HCT116 (cell line): ENCODE data around the gene GALNT5. TPM values are rescaled to one million over a fixed set of nuclear protein-coding genes. Genes with fewer than 3 reads are reported as not detected.
A peak's percentile ranks its signal among the peaks of the same experiment; 100 is the strongest.

Experiments used
- ATAC-seq: fragments of 200-7000 bp; cut with Tn5 transposase; 2 replicates; pipeline ENCODE4 v1.9.1; 2020; ENCODE audit warnings: mild to moderate bottlenecking, moderate library complexity
- BruUV-seq: library from RNA; stranded (reverse); fragments of 400-500 nt; replicated peaks from 2 replicates; lab custom pipeline; 2021; lab: Mats Ljungman, UMichigan
- CTCF ChIA-PET: fragments of 300-600 bp; sonication (Branson Sonifier 250); formaldehyde crosslinking; loops from one replicate; lab custom pipeline; 2021; ENCODE audit warnings: antibody characterized with exemption; lab: Charles Lee
- POLR2A ChIA-PET: fragments of 300-600, 350-600 bp; sonication (Branson Sonifier 250); formaldehyde crosslinking; loops from one replicate; lab custom pipeline; 2021; ENCODE audit warnings: antibody characterized with exemption; lab: Charles Lee
- RAD21 ChIA-PET, 2 experiments: fragments of 300-600 bp; sonication (Branson Sonifier 250); formaldehyde crosslinking; loops; one replicate each; lab custom pipeline; 2023; ENCODE audit warnings: low total read pairs in 2 of 2; ENCODE audit not compliant: uncharacterized antibody in 2 of 2, unreplicated experiment in 2 of 2, low non-redundant PET in 1 of 2; lab: Charles Lee
- DNase-seq: peaks from one replicate; pipeline ENCODE4 v3.0.0-alpha.2; 2010; ENCODE audit warnings: low read depth, low spot score
- H2AFZ ChIP-seq: fragments of 200-600 bp; shearing (Covaris generic), sonication (generic); 2 replicates; pipeline ENCODE4 v1.6.1; 2017; ENCODE audit warnings: low read depth, mixed run types, mixed read lengths, antibody characterized with exemption, low read length; ENCODE audit not compliant: poor library complexity, severe bottlenecking
- H3K27ac ChIP-seq: 2 replicates; pipeline ENCODE4 v1.5.1; 2012; ENCODE audit warnings: low read depth, low read length
- H3K27me3 ChIP-seq: fragments of 200-600 bp; sonication (generic); 2 replicates; pipeline ENCODE4 v1.6.1; 2016; ENCODE audit warnings: mixed run types, low read length, mixed read lengths; ENCODE audit not compliant: insufficient read depth
- H3K36me3 ChIP-seq, 2 experiments: fragments of 200-500 bp in 1 of 2; fragments of 200-600 bp in 1 of 2; sonication (Bioruptor generic) in 1 of 2; sonication (generic) in 1 of 2; 2 replicates each; pipeline versions ENCODE4 v1.5.1 to v1.6.1; 2014 to 2016; ENCODE audit warnings: low read length in 2 of 2, inconsistent platforms in 1 of 2, mixed read lengths in 1 of 2, mixed run types in 1 of 2; ENCODE audit not compliant: insufficient read depth in 2 of 2, control insufficient read depth in 1 of 2
- H3K4me1 ChIP-seq, 2 experiments: fragments of 200-600 bp in 1 of 2; sonication (generic) in 1 of 2; 2 replicates each; pipeline versions ENCODE4 v1.5.1 to v1.6.1; 2012 to 2017; ENCODE audit warnings: low read length in 2 of 2, inconsistent platforms in 1 of 2, mild to moderate bottlenecking in 1 of 2, mixed read lengths in 1 of 2, mixed run types in 1 of 2, moderate library complexity in 1 of 2; ENCODE audit not compliant: insufficient read depth in 2 of 2, control insufficient read depth in 1 of 2
- H3K4me2 ChIP-seq: fragments of 200-600 bp; sonication (generic); 2 replicates; pipeline ENCODE4 v1.6.1; 2017; ENCODE audit warnings: mixed run types, low read length, mixed read lengths
- H3K4me3 ChIP-seq, 2 experiments: fragments of 200-600 bp in 1 of 2; sonication (generic) in 1 of 2; replicated peaks in 1 of 2; 2 replicates each; pipeline ENCODE4 v1.5.1; 2011 to 2016; ENCODE audit warnings: low read length in 2 of 2, control low read depth in 1 of 2, low read depth in 1 of 2, mild to moderate bottlenecking in 1 of 2, mixed read lengths in 1 of 2, mixed run types in 1 of 2
- H3K79me2 ChIP-seq: fragments of 200-600 bp; sonication (generic); 2 replicates; pipeline ENCODE4 v1.6.1; 2017; ENCODE audit warnings: mild to moderate bottlenecking, mixed run types, low read length, moderate library complexity, mixed read lengths; ENCODE audit not compliant: insufficient read depth
- H3K9ac ChIP-seq: fragments of 200-600 bp; sonication (generic); 2 replicates; pipeline ENCODE4 v1.6.1; 2016; ENCODE audit warnings: low read length, mixed read lengths
- H3K9me2 ChIP-seq: fragments of 200-600 bp; sonication (generic), shearing (Covaris generic); 2 replicates; pipeline ENCODE4 v1.6.1; 2017; ENCODE audit warnings: mixed run types, mild to moderate bottlenecking, moderate library complexity; ENCODE audit not compliant: insufficient read depth
- H3K9me3 ChIP-seq, 2 experiments: fragments of 200-500 bp in 1 of 2; fragments of 200-600 bp in 1 of 2; sonication (Bioruptor generic) in 1 of 2; sonication (generic) in 1 of 2; 2 replicates each; pipeline ENCODE4 v1.6.1; 2014 to 2017; ENCODE audit warnings: low read length in 2 of 2, mixed read lengths in 2 of 2, inconsistent platforms in 1 of 2, low read depth in 1 of 2, mild to moderate bottlenecking in 1 of 2, mixed run types in 1 of 2, moderate library complexity in 1 of 2; ENCODE audit not compliant: control insufficient read depth in 1 of 2, insufficient read depth in 1 of 2
- H4K20me1 ChIP-seq: fragments of 200-600 bp; sonication (generic), shearing (Covaris generic); 2 replicates; pipeline ENCODE4 v1.6.1; 2017; ENCODE audit warnings: mixed run types, mild to moderate bottlenecking, moderate library complexity; ENCODE audit not compliant: insufficient read depth
- CBX3 ChIP-seq: IDR thresholded peaks from 2 replicates; pipeline ENCODE4 v1.6.1; 2012; ENCODE audit warnings: low read depth
- CEBPB ChIP-seq: IDR thresholded peaks from 2 replicates; pipeline ENCODE4 v1.6.1; 2012; ENCODE audit warnings: low read depth
- CTCF ChIP-seq, 3 experiments: fragments of 200-600 bp in 1 of 3; sonication (generic) in 1 of 3; IDR thresholded peaks in 2 of 3; conservative IDR thresholded peaks in 1 of 3; 2 replicates each; pipeline ENCODE4 v1.5.1; 2012 to 2017; ENCODE audit warnings: low read depth in 2 of 3, low read length in 2 of 3, antibody characterized with exemption in 1 of 3, borderline replicate concordance in 1 of 3, control low read depth in 1 of 3, mild to moderate bottlenecking in 1 of 3, mixed read lengths in 1 of 3, mixed run types in 1 of 3, moderate library complexity in 1 of 3; ENCODE audit not compliant: insufficient read depth in 1 of 3
- EZH2 ChIP-seq: fragments of 200-600 bp; sonication (generic); IDR thresholded peaks from 2 replicates; pipeline ENCODE4 v1.6.1; 2017; ENCODE audit warnings: antibody characterized with exemption, mixed run types
- EZH2phosphoT487 ChIP-seq: fragments of 200-600 bp; IDR thresholded peaks from 2 replicates; pipeline ENCODE4 v1.6.1; 2018; ENCODE audit warnings: antibody characterized with exemption, borderline replicate concordance
- FOSL1 ChIP-seq: IDR thresholded peaks from 2 replicates; pipeline ENCODE4 v1.6.1; 2012; ENCODE audit warnings: low read depth
- JUND ChIP-seq: IDR thresholded peaks from 2 replicates; pipeline ENCODE4 v1.6.1; 2012
- MAX ChIP-seq: IDR thresholded peaks from 2 replicates; pipeline ENCODE4 v1.6.1; 2012
- POLR2A ChIP-seq: IDR thresholded peaks from 2 replicates; pipeline ENCODE4 v1.7.0; 2011; ENCODE audit warnings: borderline replicate concordance; ENCODE audit not compliant: insufficient read depth, insufficient read length; ENCODE audit errors: extremely low read depth
- POLR2AphosphoS5 ChIP-seq: IDR thresholded peaks from 2 replicates; pipeline ENCODE4 v1.6.1; 2011; ENCODE audit warnings: mild to moderate bottlenecking, low read depth, low read length, moderate library complexity
- RAD21 ChIP-seq: IDR thresholded peaks from 2 replicates; pipeline ENCODE4 v1.6.1; 2012; ENCODE audit warnings: low read depth, mild to moderate bottlenecking
- SIN3A ChIP-seq: IDR thresholded peaks from 2 replicates; pipeline ENCODE4 v1.6.1; 2012; ENCODE audit warnings: low read depth
- SP1 ChIP-seq: IDR thresholded peaks from 2 replicates; pipeline ENCODE4 v1.6.1; 2012; ENCODE audit warnings: low read depth
- SRF ChIP-seq: IDR thresholded peaks from 2 replicates; pipeline ENCODE4 v1.6.1; 2012; ENCODE audit warnings: low read depth
- TCF7L2 ChIP-seq: IDR thresholded peaks from 2 replicates; pipeline ENCODE4 v1.7.0; 2011; ENCODE audit warnings: borderline replicate concordance, inconsistent platforms; ENCODE audit not compliant: insufficient read depth, insufficient read length; ENCODE audit errors: extremely low read depth
- ZFX ChIP-seq: fragments of 450-650 bp; IDR thresholded peaks from 2 replicates; pipeline ENCODE4 v1.6.1; 2017
- ZNF274 ChIP-seq: fragments of 200-500 bp; sonication (Bioruptor generic); IDR thresholded peaks from 2 replicates; pipeline ENCODE4 v1.6.1; 2014; ENCODE audit warnings: mild to moderate bottlenecking, low read depth, low read length, inconsistent platforms
- intact Hi-C: fragments of 100-400 bp; cut with micrococcal nuclease; formaldehyde crosslinking; loops from 2 replicates; pipeline ENCODE4 v1.10.0; 2022
- total RNA-seq: library from RNA; stranded (reverse); gene quantifications from one replicate; pipeline ENCODE4 v1.2.1, GENCODE V29; 2021; ENCODE audit not compliant: unreplicated experiment

Gene GALNT5
- total RNA-seq, 1 experiment from 2014 or later, result 3.9 TPM

- BruUV-seq, result no TSS peak
- no peak overlapping the region for H3K9ac ChIP-seq
- H3K9me3 ChIP-seq, result no peaks in the 10 kb centered on the region
- H3K4me1 ChIP-seq, result 0 out of 4 replicates have a peak, but pooled peaks cover 0 to 5% of the 10 kb centered on the region in 2 experiments
- CTCF ChIA-PET, result interaction anchor here (0.7 to 2.8 kb wide), 23 partner anchors 9 to 1417 kb away, joined by 3 to 18 read pairs (median 4); partner anchors contain the start of genes ERMN and GALNT5
- H3K27me3 ChIP-seq, result no peaks in the 10 kb centered on the region
- RAD21 ChIA-PET, result interaction anchor here (1.3 to 1.4 kb wide), 3 partner anchors 25 to 708 kb away, joined by 3 to 4 read pairs (median 3); no protein-coding TSS in a partner anchor
- H3K79me2 ChIP-seq, result no peaks in the 10 kb centered on the region
- intact Hi-C loops, result loop anchor here (1.0 to 5.0 kb wide), 2 partner anchors 190 to 708 kb away; no protein-coding TSS in a partner anchor
- no peak overlapping the region for H3K27ac ChIP-seq
- peak; percentile 83 for TF ChIP-seq RAD21
- peak; percentile 56 to 80 (median 78) for TF ChIP-seq CTCF (IDR thresholded peaks at IDR 0.05 in 2 of 3, conservative IDR thresholded peaks at IDR 0.05 in 1 of 3; ENCODE audit: borderline replicate concordance in 1 of 3, insufficient read depth in 1 of 3, low read depth in 2 of 3, low read length in 2 of 3)
- no peak for TF ChIP-seq ZNF274
- no peaks in the 10 kb centered on the region for H4K20me1 ChIP-seq
- no peaks in the 10 kb centered on the region for H3K36me3 ChIP-seq
- H3K9me2 ChIP-seq, result no peaks in the 10 kb centered on the region
- no peak overlapping the region for H2AFZ ChIP-seq
- H3K4me2 ChIP-seq, result no peak overlapping the region
- no peak overlapping the region for H3K4me3 ChIP-seq
- DNase-seq, result peak; percentile 13
- peak; percentile 88 for ATAC-seq
- POLR2A ChIA-PET, result no interaction called here
These were observed 45.1 kb downstream of the GALNT5 start for GRCh38 chr2:157302492-157303099.

GRCh38 chr2:157303612-157304011 lies 46.1 kb downstream of the GALNT5 start:
- H3K9ac ChIP-seq, result no peak overlapping the region
- ChIA-PET CTCF (interaction anchor here (1.2 to 1.9 kb wide), 3 partner anchors 18 to 160 kb away, joined by 3 to 18 read pairs (median 4); no protein-coding TSS in a partner anchor), RAD21 (no interaction called here), POLR2A (no interaction called here)
- H3K4me2 ChIP-seq, result no peak overlapping the region
- H3K27ac ChIP-seq, result no peak overlapping the region
- no peaks in the 10 kb centered on the region for H3K27me3 ChIP-seq
- no peak for DNase-seq
- H3K79me2 ChIP-seq, result no peaks in the 10 kb centered on the region
- no peak overlapping the region for H2AFZ ChIP-seq
- no peak for ATAC-seq
- no peak for TF ChIP-seq SP1
- no peak for TF ChIP-seq FOSL1
- TF ChIP-seq EZH2, result no peak
- no peak for TF ChIP-seq SRF
- TF ChIP-seq ZFX, result no peak
- TF ChIP-seq ZNF274, result no peak
- TF ChIP-seq JUND, result no peak
- no peak for TF ChIP-seq MAX
- no peak for TF ChIP-seq TCF7L2
- TF ChIP-seq CEBPB, result no peak
- no peak for TF ChIP-seq SIN3A
- TF ChIP-seq CBX3, result no peak
- TF ChIP-seq POLR2AphosphoS5, result no peak
- no peak for TF ChIP-seq POLR2A
- no peak for TF ChIP-seq EZH2phosphoT487
- BruUV-seq, result no TSS peak
- no peaks in the 10 kb centered on the region for H3K36me3 ChIP-seq
- no peaks in the 10 kb centered on the region for H3K9me2 ChIP-seq
- H3K4me1 ChIP-seq, result 0 out of 4 replicates have a peak, but pooled peaks cover 0 to 5% of the 10 kb centered on the region in 2 experiments
- intact Hi-C loops, result loop anchor here (5.0 kb wide), 1 partner anchor 189 kb away; no protein-coding TSS in a partner anchor
- no peak overlapping the region for H3K4me3 ChIP-seq
- no peaks in the 10 kb centered on the region for H4K20me1 ChIP-seq
- H3K9me3 ChIP-seq, result no peaks in the 10 kb centered on the region
